Measurements from ENCODE around the gene NCAPD2.

Gene NCAPD2

DNA sequence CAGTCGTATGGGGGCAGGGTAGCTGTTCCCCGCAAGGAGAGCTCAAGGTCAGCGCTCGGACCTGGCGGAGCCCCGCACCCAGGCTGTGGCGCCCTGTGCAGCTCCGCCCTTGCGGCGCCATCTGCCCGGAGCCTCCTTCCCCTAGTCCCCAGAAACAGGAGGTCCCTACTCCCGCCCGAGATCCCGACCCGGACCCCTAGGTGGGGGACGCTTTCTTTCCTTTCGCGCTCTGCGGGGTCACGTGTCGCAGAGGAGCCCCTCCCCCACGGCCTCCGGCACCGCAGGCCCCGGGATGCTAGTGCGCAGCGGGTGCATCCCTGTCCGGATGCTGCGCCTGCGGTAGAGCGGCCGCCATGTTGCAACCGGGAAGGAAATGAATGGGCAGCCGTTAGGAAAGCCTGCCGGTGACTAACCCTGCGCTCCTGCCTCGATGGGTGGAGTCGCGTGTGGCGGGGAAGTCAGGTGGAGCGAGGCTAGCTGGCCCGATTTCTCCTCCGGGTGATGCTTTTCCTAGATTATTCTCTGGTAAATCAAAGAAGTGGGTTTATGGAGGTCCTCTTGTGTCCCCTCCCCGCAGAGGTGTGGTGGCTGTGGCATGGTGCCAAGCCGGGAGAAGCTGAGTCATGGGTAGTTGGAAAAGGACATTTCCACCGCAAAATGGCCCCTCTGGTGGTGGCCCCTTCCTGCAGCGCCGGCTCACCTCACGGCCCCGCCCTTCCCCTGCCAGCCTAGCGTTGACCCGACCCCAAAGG lies 41.2 kb downstream of the NCAPD2 start:
- DNase-seq, result peak; percentile 79

- no peak for DNase-seq
Measured at GRCh38 chr12:6535697-6535946, 41.7 kb downstream of the NCAPD2 start.

DNA sequence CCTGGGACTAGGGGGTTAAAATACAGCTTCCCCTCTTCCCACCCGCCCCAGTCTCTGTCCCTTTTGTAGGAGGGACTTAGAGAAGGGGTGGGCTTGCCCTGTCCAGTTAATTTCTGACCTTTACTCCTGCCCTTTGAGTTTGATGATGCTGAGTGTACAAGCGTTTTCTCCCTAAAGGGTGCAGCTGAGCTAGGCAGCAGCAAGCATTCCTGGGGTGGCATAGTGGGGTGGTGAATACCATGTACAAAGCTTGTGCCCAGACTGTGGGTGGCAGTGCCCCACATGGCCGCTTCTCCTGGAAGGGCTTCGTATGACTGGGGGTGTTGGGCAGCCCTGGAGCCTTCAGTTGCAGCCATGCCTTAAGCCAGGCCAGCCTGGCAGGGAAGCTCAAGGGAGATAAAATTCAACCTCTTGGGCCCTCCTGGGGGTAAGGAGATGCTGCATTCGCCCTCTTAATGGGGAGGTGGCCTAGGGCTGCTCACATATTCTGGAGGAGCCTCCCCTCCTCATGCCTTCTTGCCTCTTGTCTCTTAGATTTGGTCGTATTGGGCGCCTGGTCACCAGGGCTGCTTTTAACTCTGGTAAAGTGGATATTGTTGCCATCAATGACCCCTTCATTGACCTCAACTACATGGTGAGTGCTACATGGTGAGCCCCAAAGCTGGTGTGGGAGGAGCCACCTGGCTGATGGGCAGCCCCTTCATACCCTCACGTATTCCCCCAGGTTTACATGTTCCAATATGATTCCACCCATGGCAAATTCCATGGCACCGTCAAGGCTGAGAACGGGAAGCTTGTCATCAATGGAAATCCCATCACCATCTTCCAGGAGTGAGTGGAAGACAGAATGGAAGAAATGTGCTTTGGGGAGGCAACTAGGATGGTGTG lies 42.3 kb downstream of the NCAPD2 start:
- DNase-seq, result no peak

DNA sequence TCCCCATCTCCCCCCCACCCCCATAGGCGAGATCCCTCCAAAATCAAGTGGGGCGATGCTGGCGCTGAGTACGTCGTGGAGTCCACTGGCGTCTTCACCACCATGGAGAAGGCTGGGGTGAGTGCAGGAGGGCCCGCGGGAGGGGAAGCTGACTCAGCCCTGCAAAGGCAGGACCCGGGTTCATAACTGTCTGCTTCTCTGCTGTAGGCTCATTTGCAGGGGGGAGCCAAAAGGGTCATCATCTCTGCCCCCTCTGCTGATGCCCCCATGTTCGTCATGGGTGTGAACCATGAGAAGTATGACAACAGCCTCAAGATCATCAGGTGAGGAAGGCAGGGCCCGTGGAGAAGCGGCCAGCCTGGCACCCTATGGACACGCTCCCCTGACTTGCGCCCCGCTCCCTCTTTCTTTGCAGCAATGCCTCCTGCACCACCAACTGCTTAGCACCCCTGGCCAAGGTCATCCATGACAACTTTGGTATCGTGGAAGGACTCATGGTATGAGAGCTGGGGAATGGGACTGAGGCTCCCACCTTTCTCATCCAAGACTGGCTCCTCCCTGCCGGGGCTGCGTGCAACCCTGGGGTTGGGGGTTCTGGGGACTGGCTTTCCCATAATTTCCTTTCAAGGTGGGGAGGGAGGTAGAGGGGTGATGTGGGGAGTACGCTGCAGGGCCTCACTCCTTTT lies 43.1 kb downstream of the NCAPD2 start:
- no peak for DNase-seq

DNA sequence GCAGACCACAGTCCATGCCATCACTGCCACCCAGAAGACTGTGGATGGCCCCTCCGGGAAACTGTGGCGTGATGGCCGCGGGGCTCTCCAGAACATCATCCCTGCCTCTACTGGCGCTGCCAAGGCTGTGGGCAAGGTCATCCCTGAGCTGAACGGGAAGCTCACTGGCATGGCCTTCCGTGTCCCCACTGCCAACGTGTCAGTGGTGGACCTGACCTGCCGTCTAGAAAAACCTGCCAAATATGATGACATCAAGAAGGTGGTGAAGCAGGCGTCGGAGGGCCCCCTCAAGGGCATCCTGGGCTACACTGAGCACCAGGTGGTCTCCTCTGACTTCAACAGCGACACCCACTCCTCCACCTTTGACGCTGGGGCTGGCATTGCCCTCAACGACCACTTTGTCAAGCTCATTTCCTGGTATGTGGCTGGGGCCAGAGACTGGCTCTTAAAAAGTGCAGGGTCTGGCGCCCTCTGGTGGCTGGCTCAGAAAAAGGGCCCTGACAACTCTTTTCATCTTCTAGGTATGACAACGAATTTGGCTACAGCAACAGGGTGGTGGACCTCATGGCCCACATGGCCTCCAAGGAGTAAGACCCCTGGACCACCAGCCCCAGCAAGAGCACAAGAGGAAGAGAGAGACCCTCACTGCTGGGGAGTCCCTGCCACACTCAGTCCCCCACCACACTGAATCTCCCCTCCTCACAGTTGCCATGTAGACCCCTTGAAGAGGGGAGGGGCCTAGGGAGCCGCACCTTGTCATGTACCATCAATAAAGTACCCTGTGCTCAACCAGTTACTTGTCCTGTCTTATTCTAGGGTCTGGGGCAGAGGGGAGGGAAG lies 43.9 kb downstream of the NCAPD2 start:
- DNase-seq, result peak; percentile 79

- no peak for DNase-seq
Measured at GRCh38 chr12:6538420-6539313, 44.8 kb downstream of the NCAPD2 start.

GRCh38 chr12:6539314-6539682 lies 45.4 kb downstream of the NCAPD2 start:
- no peak for DNase-seq

DNA sequence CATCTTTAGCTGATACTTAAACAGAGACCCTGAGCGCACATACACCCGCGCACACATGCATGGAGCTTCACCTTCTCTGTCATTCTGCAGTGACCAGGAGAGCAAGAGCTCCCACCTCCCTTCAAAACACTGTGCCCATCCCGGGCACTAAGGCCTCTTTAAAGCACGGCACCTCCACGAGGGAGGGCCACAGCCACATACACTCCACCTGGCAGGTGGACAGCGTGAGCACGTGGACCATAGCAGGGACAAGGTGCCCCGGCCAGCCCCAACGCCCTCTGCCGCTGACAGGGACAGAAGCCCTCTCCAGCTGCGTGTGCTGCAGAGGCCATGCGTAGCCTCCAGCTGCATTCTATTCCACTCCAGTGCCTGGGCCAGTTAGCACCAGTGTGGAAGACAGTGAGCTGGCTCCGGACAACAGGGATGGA lies 45.8 kb downstream of the NCAPD2 start:
- DNase-seq, result no peak

- DNase-seq, result peak; percentile 45
Measured at GRCh38 chr12:6540181-6540877, 46.4 kb downstream of the NCAPD2 start.

GRCh38 chr12:6541371-6542165 lies 47.7 kb downstream of the NCAPD2 start:
- no peak for DNase-seq

DNA sequence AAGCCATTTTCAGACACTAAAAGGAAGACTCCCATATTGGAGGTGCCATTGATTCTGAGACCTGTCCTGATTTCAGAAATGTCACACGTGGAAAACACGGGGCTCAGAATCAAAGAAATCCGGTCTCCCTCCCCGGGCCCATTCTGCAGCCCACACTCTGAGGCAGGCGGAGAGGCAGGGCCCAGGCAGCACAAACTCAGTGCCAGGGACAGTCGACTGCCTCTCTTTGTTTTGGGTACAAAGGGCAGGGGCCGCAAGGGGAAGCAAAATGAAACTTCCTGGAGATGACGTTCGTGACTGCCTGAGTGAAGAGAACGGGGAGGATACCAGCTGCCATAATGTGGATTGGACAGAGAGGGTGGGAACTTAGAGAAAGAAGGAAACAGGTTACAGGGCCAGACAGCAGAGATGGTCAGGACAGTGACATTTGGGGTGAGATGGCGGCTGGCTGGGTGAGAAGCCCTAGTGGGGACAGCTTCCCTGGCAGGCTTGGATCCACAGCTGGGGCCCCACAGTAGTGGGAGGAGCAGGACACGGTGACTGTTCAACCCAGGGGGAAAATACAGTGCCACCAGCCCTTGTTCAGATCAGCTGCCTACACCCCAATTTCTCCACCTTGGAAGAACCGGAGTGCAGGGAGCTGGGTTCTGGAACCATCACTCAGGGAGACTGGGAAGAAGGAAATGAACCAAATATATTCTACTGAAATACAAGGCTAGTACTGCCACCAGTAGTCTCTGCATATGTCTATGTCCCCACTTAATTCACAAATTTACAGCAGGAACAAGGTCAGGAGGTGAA lies 48.5 kb downstream of the NCAPD2 start:
- no peak for DNase-seq

- DNase-seq, result no peak
Measured at GRCh38 chr12:6546016-6546415, 52.1 kb downstream of the NCAPD2 start.

GRCh38 chr12:6547566-6547965 lies 53.7 kb downstream of the NCAPD2 start:
- no peak for DNase-seq

- DNase-seq, result no peak
Measured at GRCh38 chr12:6547987-6548386, 54.1 kb downstream of the NCAPD2 start.

DNA sequence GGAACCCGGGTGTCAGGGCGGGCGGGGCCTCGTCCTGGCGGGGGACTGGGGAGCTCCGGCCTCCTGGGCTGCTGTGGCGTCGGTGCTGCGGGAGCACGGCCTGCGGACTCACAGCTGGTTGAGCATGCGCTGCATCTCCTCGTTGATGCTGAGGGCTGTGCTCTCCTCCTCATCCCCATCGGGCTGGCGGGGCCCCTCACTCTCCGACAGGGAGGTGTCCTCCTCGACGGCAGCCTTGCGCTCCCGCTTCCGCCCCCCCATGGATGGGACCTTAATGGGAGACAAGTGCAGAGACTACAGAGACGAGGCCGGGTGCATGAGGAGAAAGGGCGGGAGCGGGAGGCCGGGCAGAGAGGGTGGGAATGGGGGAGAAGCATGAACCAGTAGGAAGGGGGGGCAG lies 54.7 kb downstream of the NCAPD2 start:
- no peak for DNase-seq

DNA sequence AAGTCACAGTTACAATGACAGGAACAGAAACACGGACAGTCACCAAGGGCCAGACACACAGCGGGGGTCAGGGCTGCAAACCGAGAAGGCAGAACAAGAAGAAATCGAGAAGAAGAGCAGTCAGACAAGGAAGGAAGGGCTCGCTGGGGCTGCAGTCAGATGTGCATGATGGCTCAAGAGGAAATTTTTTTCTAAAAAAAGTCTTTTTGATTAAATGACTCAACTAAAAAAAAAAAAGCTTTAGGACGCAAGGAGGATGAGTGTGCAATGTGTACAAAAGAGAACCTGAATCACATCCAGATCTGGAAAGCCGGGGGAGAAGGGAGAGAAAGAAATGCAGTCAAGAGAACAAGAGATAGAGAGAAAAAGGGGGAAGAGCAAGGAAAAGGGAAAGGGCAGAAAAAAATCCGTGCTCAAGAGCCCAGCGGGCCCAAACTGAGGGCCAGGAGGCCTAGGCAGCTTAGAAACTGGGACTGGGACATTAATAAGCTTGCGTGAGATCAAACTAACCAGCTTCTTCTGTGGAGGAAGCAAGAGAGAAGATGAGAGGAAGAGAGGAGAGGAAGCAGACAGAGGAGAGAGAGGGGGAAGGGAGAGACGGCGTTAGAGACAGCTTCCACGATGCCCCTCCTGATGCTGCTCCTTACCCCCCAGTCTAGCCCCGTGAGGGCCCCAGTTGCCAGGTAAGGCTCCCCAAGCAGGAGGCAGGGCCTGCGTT lies 55.2 kb downstream of the NCAPD2 start:
- DNase-seq, result no peak

GRCh38 chr12:6549684-6550151 lies 55.8 kb downstream of the NCAPD2 start:
- DNase-seq, result no peak

GRCh38 chr12:6550294-6551062 lies 56.6 kb downstream of the NCAPD2 start:
- DNase-seq, result no peak

All from stimulated activated naive CD4-positive, alpha-beta T cell treated with Interleukin-2 at 50 U/mL for 16 hours (primary cell).